H1 (cell line): ENCODE data around the gene MED17. TPM values are rescaled to one million over a fixed set of nuclear protein-coding genes. Genes with fewer than 3 reads are reported as not detected.

Experiments
- CTCF ChIA-PET: fragments of 300-600 bp; sonication (Branson Sonifier 250); formaldehyde crosslinking; loops from one replicate; lab custom pipeline; 2021; ENCODE audit not compliant: partially characterized antibody; lab: Charles Lee
- POLR2A ChIA-PET: fragments of 300-600 bp; sonication (Branson Sonifier 250); formaldehyde crosslinking; loops from one replicate; lab custom pipeline; 2021; ENCODE audit warnings: inconsistent platforms; ENCODE audit not compliant: partially characterized antibody; lab: Charles Lee
- DNase-seq, 2 experiments: peaks; one replicate each; pipeline versions ENCODE4 v3.0.0 to v3.0.0-alpha.2; 2010 to 2022; ENCODE audit warnings: low spot score in 2 of 2, low read depth in 1 of 2, mixed read lengths in 1 of 2
- FAIRE-seq: peaks from 2 replicates; lab custom pipeline; 2011; peaks lifted over from hg19 to GRCh38; lab: Jason Lieb, UNC
- H2AFZ ChIP-seq: 2 replicates; pipeline ENCODE4 v1.8.1; 2012; ENCODE audit warnings: low read length, inconsistent platforms
- H2AK5ac ChIP-seq: 2 replicates; pipeline ENCODE4 v1.6.1; 2013; ENCODE audit warnings: low read depth, low read length
- H2BK120ac ChIP-seq: replicated peaks from 2 replicates; pipeline ENCODE3; 2013; ENCODE audit warnings: low read depth, low read length, inconsistent platforms
- H2BK12ac ChIP-seq: 2 replicates; pipeline ENCODE4 v1.6.1; 2013; ENCODE audit warnings: low read depth, low read length
- H2BK15ac ChIP-seq: 2 replicates; pipeline ENCODE4 v1.6.1; 2013; ENCODE audit warnings: low read length
- H2BK20ac ChIP-seq: 2 replicates; pipeline ENCODE4 v1.6.1; 2013; ENCODE audit warnings: low read length
- H2BK5ac ChIP-seq: 2 replicates; pipeline ENCODE4 v1.6.1; 2013; ENCODE audit warnings: low read depth, low read length
- H3K14ac ChIP-seq: 2 replicates; pipeline ENCODE4 v1.6.1; 2013; ENCODE audit warnings: inconsistent platforms; ENCODE audit not compliant: insufficient read length
- H3K18ac ChIP-seq: 2 replicates; pipeline ENCODE4 v1.6.1; 2013; ENCODE audit warnings: low read length; ENCODE audit errors: extremely low read depth
- H3K23ac ChIP-seq: 2 replicates; pipeline ENCODE4 v1.6.1; 2013; ENCODE audit warnings: inconsistent platforms; ENCODE audit not compliant: insufficient read length
- H3K23me2 ChIP-seq: 2 replicates; pipeline ENCODE4 v1.6.1; 2013; ENCODE audit warnings: low read depth, low read length
- H3K27ac ChIP-seq: 2 replicates; pipeline ENCODE4 v1.6.1; 2011; ENCODE audit warnings: low read depth, low read length, inconsistent platforms
- H3K27me3 ChIP-seq, 4 experiments: replicated peaks in 1 of 4; 1 replicate in 1 of 4; 2 replicates in 3 of 4; pipeline versions ENCODE4 v1.6.1 to v1.8.1; 2011 to 2013; ENCODE audit warnings: low read length in 3 of 4, mild to moderate bottlenecking in 3 of 4, inconsistent platforms in 2 of 4, mixed read lengths in 2 of 4, moderate library complexity in 1 of 4; ENCODE audit not compliant: control insufficient read depth in 3 of 4, insufficient read depth in 3 of 4; ENCODE audit errors: extremely low read depth in 1 of 4
- H3K36me3 ChIP-seq, 4 experiments: 2 replicates each; pipeline versions ENCODE4 v1.6.1 to v1.8.1; 2011 to 2013; ENCODE audit warnings: mild to moderate bottlenecking in 4 of 4, low read length in 3 of 4, moderate library complexity in 2 of 4, control low read depth in 1 of 4, inconsistent platforms in 1 of 4; ENCODE audit not compliant: insufficient read depth in 4 of 4, control insufficient read depth in 2 of 4
- H3K4ac ChIP-seq: replicated peaks from 2 replicates; pipeline ENCODE3; 2013; ENCODE audit warnings: low read length, low read depth, mixed read lengths, inconsistent platforms; ENCODE audit not compliant: insufficient read length
- H3K4me1 ChIP-seq, 4 experiments: replicated peaks in 1 of 4; 1 replicate in 1 of 4; 2 replicates in 3 of 4; pipeline versions ENCODE4 v1.6.1 to v1.8.1; 2011 to 2013; ENCODE audit warnings: low read length in 3 of 4, inconsistent platforms in 2 of 4, mixed read lengths in 1 of 4; ENCODE audit not compliant: insufficient read depth in 4 of 4, control insufficient read depth in 3 of 4
- H3K4me2 ChIP-seq, 2 experiments: 2 replicates each; pipeline versions ENCODE4 v1.6.1 to v1.8.1; 2011 to 2013; ENCODE audit warnings: low read depth in 2 of 2, low read length in 2 of 2, control low read depth in 1 of 2, inconsistent platforms in 1 of 2, mild to moderate bottlenecking in 1 of 2; ENCODE audit not compliant: insufficient read depth in 1 of 2
- H3K4me3 ChIP-seq, 4 experiments: fragments of 200-600, 300-600 bp in 1 of 4; sonication (generic), shearing (Covaris generic), sonication (Bioruptor Twin) in 1 of 4; 2 replicates each; pipeline versions ENCODE4 v1.5.1 to v1.8.1; 2011 to 2016; ENCODE audit warnings: low read length in 4 of 4, low read depth in 3 of 4, control low read depth in 2 of 4, inconsistent platforms in 2 of 4, mild to moderate bottlenecking in 2 of 4, mixed read lengths in 1 of 4, moderate library complexity in 1 of 4; ENCODE audit not compliant: insufficient read depth in 2 of 4; ENCODE audit errors: extremely low read depth in 1 of 4
- H3K56ac ChIP-seq: replicated peaks from 2 replicates; pipeline ENCODE3; 2013; ENCODE audit warnings: low read depth, mild to moderate bottlenecking, mixed read lengths, low read length, inconsistent platforms; ENCODE audit not compliant: insufficient read length
- H3K79me1 ChIP-seq: 2 replicates; pipeline ENCODE4 v1.6.1; 2013; ENCODE audit warnings: low read depth, low read length, control low read depth
- H3K79me2 ChIP-seq, 2 experiments: 2 replicates each; pipeline versions ENCODE4 v1.6.1 to v1.8.1; 2012 to 2013; ENCODE audit warnings: low read length in 2 of 2, mild to moderate bottlenecking in 2 of 2, inconsistent platforms in 1 of 2; ENCODE audit not compliant: insufficient read depth in 2 of 2, control insufficient read depth in 1 of 2
- H3K9ac ChIP-seq, 4 experiments: replicated peaks in 1 of 4; 1 replicate in 1 of 4; 2 replicates in 3 of 4; pipeline versions ENCODE4 v1.6.1 to v1.8.1; 2011 to 2013; ENCODE audit warnings: low read depth in 3 of 4, low read length in 3 of 4, control low read depth in 2 of 4, mild to moderate bottlenecking in 2 of 4, moderate library complexity in 2 of 4, inconsistent platforms in 1 of 4; ENCODE audit errors: extremely low read depth in 1 of 4
- H3K9me3 ChIP-seq, 2 experiments: 2 replicates each; pipeline versions ENCODE4 v1.6.1 to v1.8.1; 2012 to 2013; ENCODE audit warnings: mild to moderate bottlenecking in 2 of 2, moderate library complexity in 2 of 2, control low read depth in 1 of 2, inconsistent platforms in 1 of 2, low read depth in 1 of 2, low read length in 1 of 2, mixed read lengths in 1 of 2; ENCODE audit not compliant: insufficient read depth in 2 of 2
- H4K20me1 ChIP-seq, 2 experiments: replicated peaks in 1 of 2; 2 replicates each; pipeline versions ENCODE3 to v1.8.1; 2011 to 2013; ENCODE audit warnings: inconsistent platforms in 2 of 2, low read length in 2 of 2, mild to moderate bottlenecking in 1 of 2; ENCODE audit not compliant: insufficient read depth in 2 of 2, control insufficient read depth in 1 of 2
- H4K5ac ChIP-seq: 2 replicates; pipeline ENCODE4 v1.6.1; 2013; ENCODE audit warnings: low read length, low read depth, mixed read lengths, inconsistent platforms; ENCODE audit not compliant: insufficient read length
- H4K8ac ChIP-seq: 2 replicates; pipeline ENCODE4 v1.8.0; 2013; ENCODE audit warnings: mild to moderate bottlenecking, moderate library complexity, low read length, inconsistent platforms; ENCODE audit not compliant: insufficient read depth; ENCODE audit errors: extremely low read depth
- H4K91ac ChIP-seq: replicated peaks from 2 replicates; pipeline ENCODE3; 2013; ENCODE audit warnings: low read length, mixed read lengths, inconsistent platforms; ENCODE audit not compliant: insufficient read length
- CEBPB ChIP-seq: IDR thresholded peaks from 2 replicates; pipeline ENCODE4 v1.6.1; 2012; ENCODE audit warnings: low read depth, low read length
- POLR2A ChIP-seq, 2 experiments: IDR thresholded peaks; 1 replicate in 1 of 2; 2 replicates in 1 of 2; pipeline ENCODE4 v1.6.1; 2011; ENCODE audit warnings: low read depth in 2 of 2, low read length in 2 of 2, mild to moderate bottlenecking in 2 of 2; ENCODE audit errors: control extremely low read depth in 1 of 2
- RNF2 ChIP-seq: fragments of 200-900, 300-1000 bp; sonication (generic); IDR thresholded peaks from 2 replicates; pipeline ENCODE4 v1.7.1; 2016; ENCODE audit warnings: borderline replicate concordance, low read depth, mild to moderate bottlenecking, antibody characterized with exemption, low read length; ENCODE audit not compliant: poor library complexity, severe bottlenecking; ENCODE audit errors: missing control alignments
- RXRA ChIP-seq: IDR thresholded peaks from 2 replicates; pipeline ENCODE4 v1.6.1; 2011; ENCODE audit warnings: low read depth, mild to moderate bottlenecking, low read length, moderate library complexity; ENCODE audit not compliant: insufficient read depth
- WGBS, 2 experiments: shearing (Covaris generic) in 1 of 2; methylation state at CpG; one replicate each; pipeline versions ENCODE4 v1.1.6 to v1.1.7; 2013 to 2015; ENCODE audit warnings: low lambda C conversion rate in 2 of 2, mixed read lengths in 2 of 2, inconsistent platforms in 1 of 2, low coverage in 1 of 2, missing lambda C conversion rate in 1 of 2; ENCODE audit not compliant: insufficient replicate concordance in 2 of 2, insufficient coverage in 1 of 2, insufficient read length in 1 of 2; ENCODE audit errors: extremely low coverage in 1 of 2, missing lambda C conversion rate in 1 of 2; 5-methylcytosine and 5-hydroxymethylcytosine counted together
- polyA plus RNA-seq, 7 experiments: library from polyadenylated mRNA; depleted of rRNA in 3 of 7; stranded (reverse) in 5 of 7; unstranded in 2 of 7; fragments of >200 nt in 5 of 7; fragments of 200-250 nt in 2 of 7; gene quantifications; 1 replicate in 5 of 7; 2 replicates in 1 of 7; 4 replicates in 1 of 7; pipeline versions ENCODE4 v1.2.1 to v1.2.3, GENCODE V29; 2011 to 2013; ENCODE audit warnings: missing spikeins in 2 of 7, mixed read lengths in 2 of 7
- total RNA-seq: library from RNA; stranded (reverse); fragmentation: NEBNext Ultra II Directional; extraction: Animal tissue kit (Norgen Biotek cat#: 25700); gene quantifications from 2 replicates; pipeline ENCODE4 v1.2.1, GENCODE V29; 2021

Gene MED17
- total and polyA plus RNA-seq, 2 of the 8 experiments (the other 6 are each of a cell fraction or from before 2014, with no cell fraction given) = 8.8 to 33.7 TPM

- Histone ChIP-seq H2BK5ac (no peak overlapping the region), H4K5ac (no peak overlapping the region), H3K23me2 (no peaks in the 10 kb centered on the region), H2BK15ac (no peak overlapping the region), H2AK5ac (no peak overlapping the region), H4K8ac (no peak overlapping the region), H3K14ac (no peak overlapping the region), H3K79me2 (no peaks in the 10 kb centered on the region), H3K18ac (no peak overlapping the region), H2AFZ (no peak overlapping the region), H3K27ac (no peak overlapping the region), H3K9me3 (no peaks in the 10 kb centered on the region), H2BK20ac (no peak overlapping the region), H3K4me2 (no peak overlapping the region), H3K79me1 (no peaks in the 10 kb centered on the region), H2BK120ac (no peak overlapping the region), H3K27me3 (no peaks in the 10 kb centered on the region), H4K91ac (no peak overlapping the region), H3K4ac (no peak overlapping the region), H4K20me1 (no peaks in the 10 kb centered on the region), H3K4me3 (no peak overlapping the region), H3K56ac (no peak overlapping the region), H3K9ac (peak overlapping the region in 1 of 4 experiments; percentile 34; a peak in 1 of 7 replicates), H3K4me1 (peaks cover 0 to 6% (median 3%) of the 10 kb centered on the region in 4 experiments; a peak in 2 of 7 replicates), H2BK12ac (no peak overlapping the region), H3K36me3 (no peaks in the 10 kb centered on the region), H3K23ac (no peak overlapping the region)
- POLR2A ChIA-PET = no interaction called here
- WGBS, 2 experiments = 66% methylated on average over 3 of the region's 3 CpGs; no CpG with 5 or more reads in 1 of the 2 experiments
- FAIRE-seq = no peak
- CTCF ChIA-PET = interaction anchor here (1.2 to 2.5 kb wide), 3 partner anchors 10 to 37 kb away, joined by 3 to 7 read pairs (median 5); no protein-coding TSS in a partner anchor
- no peak for DNase-seq
- TF ChIP-seq CEBPB (no peak), RNF2 (no peak), RXRA (no peak), POLR2A (IDR thresholded peaks at IDR 0.05; ENCODE audit: control extremely low read depth in 1 of 2, low read depth in 2 of 2, low read length in 2 of 2) (no peak)
These were observed 74.2 kb downstream of the MED17 start for GRCh38 chr11:93858121-93858775.
